ENCODE measurements around the gene TSEN2.

- no peak for TF ChIP-seq CTCF (IDR thresholded peaks at IDR 0.05)
- no peak for TF ChIP-seq EP300 (IDR thresholded peaks at IDR 0.05)
- TF ChIP-seq POLR2AphosphoS5 (IDR thresholded peaks at IDR 0.05): no peak
- no peak for TF ChIP-seq POLR2A (IDR thresholded peaks at IDR 0.05)
Measured at GRCh38 chr3:12558706-12559105, 74.4 kb downstream of the TSEN2 start.

Measured in stomach (tissue), 4 donors.